Measurements from ENCODE around the gene SPDYC.
"Not testable (repeated sequence)": the region's sequence is repeated elsewhere in the genome, so short reads cannot be mapped to it uniquely, and the experiment has no call there.

Gene SPDYC

DNA sequence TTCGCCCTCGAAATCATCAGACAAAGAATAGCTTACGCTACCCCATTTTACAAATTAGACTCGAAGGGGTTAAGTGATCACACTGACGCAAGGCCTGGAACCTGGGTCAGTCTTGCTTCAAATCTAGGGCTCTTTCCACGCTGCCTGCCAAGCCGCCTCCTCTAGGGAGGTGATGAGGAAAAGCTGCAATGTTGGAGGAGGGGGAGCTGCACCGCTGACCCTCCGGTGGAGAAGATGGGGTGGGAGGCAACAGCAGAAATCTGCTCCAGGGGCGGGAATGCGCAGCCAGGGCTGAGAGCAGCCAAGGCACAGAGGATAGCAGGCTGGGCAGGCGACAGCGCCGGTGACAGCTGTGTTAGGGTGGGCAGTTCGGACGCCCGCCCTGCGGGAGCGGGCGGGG lies 36.3 kb upstream of the SPDYC start:
- DNase-seq (ENCODE audit: low read depth in 1 of 2, low spot score in 1 of 2) = no peak

DNA sequence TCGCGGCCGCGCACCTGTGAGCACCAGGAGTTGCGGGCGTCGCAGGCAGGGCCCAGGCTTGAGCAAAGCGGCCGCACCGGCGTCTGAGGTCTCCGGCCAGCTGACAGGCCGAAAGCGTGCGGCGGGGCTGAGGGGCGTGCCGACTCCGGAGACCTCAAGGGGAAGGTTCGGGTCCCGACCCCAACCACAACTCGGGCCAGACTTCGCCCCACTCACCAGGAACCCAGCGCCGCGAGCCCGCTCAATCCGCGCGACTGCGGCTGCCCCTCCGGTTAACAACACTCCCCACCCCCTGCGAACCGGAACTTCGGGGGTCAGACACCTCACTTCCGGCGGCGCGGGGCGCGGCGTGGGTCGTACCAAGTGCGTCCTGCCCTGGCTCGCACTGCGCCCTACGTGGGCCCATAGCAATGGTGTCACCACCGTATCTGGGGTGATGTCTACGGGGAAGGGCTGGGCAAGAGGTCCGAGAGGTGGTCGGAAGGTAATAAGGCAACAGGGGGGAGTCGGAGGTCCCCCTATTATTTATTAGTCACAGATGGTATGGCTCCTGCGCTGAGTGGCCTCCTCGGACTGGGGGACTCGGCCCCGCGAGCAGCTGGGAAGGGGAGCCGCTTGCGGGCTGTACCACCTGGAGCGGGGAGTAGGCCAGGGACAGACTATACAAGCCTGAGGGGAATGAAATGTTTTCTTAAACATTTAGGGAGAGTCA lies 35.6 kb upstream of the SPDYC start, which contains the start of gene SYVN1:
TSS of gene SYVN1 (minus strand) at position 280 of the 712 bp plus-strand sequence. CDS start 918 bp downstream, outside the sequence.
- peak; percentile 90 for DNase-seq (ENCODE audit: low read depth in 1 of 2, low spot score in 1 of 2)

DNA sequence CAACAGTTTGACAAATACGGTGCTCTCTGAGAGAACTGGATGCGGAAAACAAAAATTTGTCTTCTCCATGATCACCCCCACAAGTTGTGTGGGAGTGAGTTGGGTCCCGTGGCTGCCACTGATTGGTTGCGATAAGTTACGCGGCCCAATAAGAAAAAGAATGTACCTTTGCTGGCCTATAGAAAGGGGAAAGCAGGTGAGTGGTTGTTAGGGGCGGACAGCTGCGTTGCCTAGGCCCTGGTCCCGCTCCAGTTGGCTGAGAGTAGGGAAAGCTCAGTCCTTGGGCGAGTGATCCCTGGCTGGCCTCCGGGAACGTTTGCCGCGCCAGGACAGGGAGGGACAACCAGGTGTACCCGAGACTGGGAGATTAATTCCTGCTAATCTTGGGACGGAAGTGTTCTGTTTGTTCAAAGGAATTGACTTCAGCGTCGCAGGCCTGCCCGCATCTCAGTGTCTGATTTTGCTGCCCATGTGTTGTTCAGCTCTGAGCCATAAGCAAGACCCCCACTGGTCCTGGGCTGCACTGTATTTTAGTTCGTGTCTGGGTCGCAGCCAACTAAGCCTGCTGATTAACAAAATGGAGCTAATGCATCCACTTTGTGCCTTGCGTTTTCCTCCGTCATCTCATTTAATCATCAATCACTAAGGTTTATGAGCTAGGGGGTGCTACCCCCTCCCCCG lies 34.9 kb upstream of the SPDYC start:
- DNase-seq (ENCODE audit: low read depth in 1 of 2, low spot score in 1 of 2) = peak in 1 of 2 donors; percentile 85

- DNase-seq (ENCODE audit: low read depth in 1 of 2, low spot score in 1 of 2) = no peak
These were observed 34.3 kb upstream of the SPDYC start for GRCh38 chr11:65135633-65136145.

- no peak for DNase-seq (ENCODE audit: low read depth in 1 of 2, low spot score in 1 of 2)
These were observed 33.4 kb upstream of the SPDYC start for GRCh38 chr11:65136515-65137096.

GRCh38 chr11:65141896-65142494 lies 28.0 kb upstream of the SPDYC start:
- DNase-seq (ENCODE audit: low read depth in 1 of 2, low spot score in 1 of 2) = no peak

- DNase-seq (ENCODE audit: low read depth in 1 of 2, low spot score in 1 of 2) = no peak
These were observed 22.5 kb upstream of the SPDYC start for GRCh38 chr11:65147352-65148075.

DNA sequence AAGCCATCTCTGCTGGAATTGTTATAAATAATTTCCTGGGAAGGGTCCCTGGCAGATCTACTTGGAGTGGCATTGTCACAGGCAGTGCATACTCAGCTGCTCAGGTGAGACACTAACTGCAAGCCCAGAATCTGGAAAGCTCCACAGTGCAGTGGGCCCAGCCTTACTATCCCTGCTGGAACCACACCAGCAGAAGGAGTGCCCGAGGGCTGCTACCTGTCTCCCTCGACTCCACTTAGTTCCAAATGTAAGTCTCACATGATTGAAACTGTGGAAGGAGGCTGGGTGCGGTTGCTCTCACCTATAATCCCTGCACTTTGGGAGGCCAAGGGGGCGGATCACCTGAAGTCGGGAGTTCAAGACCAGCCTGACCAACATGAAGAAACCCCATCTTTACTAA lies 21.4 kb upstream of the SPDYC start:
- DNase-seq (ENCODE audit: low read depth in 1 of 2, low spot score in 1 of 2) = no peak

GRCh38 chr11:65150131-65150508 lies 19.9 kb upstream of the SPDYC start:
- DNase-seq (ENCODE audit: low read depth in 1 of 2, low spot score in 1 of 2) = not testable (repeated sequence)

DNA sequence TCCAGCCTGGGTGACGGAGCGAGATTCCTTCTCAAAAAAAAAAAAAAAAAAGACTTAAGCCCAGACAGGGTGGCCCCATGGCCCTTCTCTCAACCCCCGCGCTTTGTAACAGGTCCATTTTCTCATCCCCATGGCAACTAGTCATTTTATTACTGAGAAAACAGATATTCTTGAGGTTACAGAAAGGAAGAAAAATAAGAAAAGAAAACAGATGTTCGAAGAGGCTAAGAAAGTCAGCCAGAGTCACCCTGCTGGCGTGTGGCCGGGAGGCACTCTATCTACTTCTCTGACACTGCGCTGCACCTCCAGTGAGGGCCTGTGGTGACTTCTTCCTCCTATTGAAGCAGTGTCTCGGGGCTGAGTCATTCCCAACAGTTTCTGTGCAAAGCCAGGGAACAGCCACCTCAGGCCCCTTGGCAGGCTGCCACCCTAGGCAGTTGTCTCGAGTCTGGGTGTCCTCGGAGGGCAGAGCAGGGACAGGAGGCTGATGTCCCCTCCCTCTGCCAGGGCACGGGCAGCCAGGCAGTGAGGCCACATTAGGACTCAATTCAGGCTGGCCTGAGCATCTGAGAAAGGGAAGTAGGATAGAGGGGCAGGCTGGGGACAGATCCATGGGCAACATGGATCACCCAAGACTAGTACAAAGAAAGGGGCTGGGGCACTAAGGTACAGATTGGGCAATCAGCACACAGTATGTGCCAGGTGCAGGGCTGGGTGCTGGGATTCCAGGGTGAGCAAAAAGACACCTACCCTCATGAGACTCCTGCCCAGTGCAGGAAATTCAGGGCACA lies 19.3 kb upstream of the SPDYC start:
- DNase-seq (ENCODE audit: low read depth in 1 of 2, low spot score in 1 of 2) = no peak

DNA sequence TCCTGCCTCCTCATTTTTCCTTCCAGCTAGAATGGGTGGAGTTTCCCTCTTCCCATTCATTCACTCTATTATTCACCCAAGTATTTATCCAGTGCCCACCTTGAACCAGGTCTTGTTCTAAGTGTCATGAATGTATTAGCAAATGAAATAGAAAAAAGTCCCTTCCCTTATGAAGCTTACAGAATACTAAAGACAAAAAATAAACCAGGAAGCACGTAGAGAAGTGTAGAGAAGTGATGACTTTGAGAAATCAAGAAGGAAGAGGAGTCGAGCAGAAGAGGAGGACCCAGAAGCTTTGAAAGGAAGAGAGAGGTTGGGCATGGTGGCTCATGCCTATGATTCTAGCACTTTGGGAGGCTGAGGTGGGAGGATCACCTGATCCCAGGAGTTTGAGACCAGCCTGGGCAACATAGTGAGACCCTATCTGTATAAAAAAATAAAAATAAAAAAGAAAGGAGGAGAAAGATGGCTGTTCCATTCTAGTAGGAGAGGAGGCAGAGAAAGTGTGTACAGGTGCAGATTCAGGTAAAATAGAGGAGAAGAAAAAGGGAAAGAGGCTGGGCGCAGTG lies 18.6 kb upstream of the SPDYC start:
- DNase-seq (ENCODE audit: low read depth in 1 of 2, low spot score in 1 of 2) = no peak

DNA sequence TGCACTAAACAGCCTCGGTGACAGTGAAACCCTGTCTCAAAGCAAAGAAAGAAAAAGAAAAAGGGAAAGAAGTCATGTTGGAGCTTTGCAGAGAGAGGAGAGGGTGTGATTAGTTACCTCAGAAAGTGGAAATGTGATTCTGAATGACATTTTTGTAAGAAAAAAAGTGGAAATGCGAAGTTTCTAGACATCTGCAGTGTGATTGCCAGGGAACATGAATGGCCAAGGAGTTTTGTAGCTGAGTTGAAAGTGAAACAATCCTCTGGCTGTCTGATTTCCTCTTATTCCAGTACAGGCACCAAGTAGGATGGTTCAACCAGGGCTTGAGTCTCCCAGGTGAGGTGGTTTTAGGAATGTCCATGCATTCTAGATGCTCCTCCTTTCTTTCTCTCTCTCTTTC lies 17.9 kb upstream of the SPDYC start:
- no peak for DNase-seq (ENCODE audit: low read depth in 1 of 2, low spot score in 1 of 2)

GRCh38 chr11:65156256-65156655 lies 13.8 kb upstream of the SPDYC start:
- DNase-seq (ENCODE audit: low read depth in 1 of 2, low spot score in 1 of 2) = no peak

GRCh38 chr11:65156926-65157325 lies 13.1 kb upstream of the SPDYC start:
- no peak for DNase-seq (ENCODE audit: low read depth in 1 of 2, low spot score in 1 of 2)

DNA sequence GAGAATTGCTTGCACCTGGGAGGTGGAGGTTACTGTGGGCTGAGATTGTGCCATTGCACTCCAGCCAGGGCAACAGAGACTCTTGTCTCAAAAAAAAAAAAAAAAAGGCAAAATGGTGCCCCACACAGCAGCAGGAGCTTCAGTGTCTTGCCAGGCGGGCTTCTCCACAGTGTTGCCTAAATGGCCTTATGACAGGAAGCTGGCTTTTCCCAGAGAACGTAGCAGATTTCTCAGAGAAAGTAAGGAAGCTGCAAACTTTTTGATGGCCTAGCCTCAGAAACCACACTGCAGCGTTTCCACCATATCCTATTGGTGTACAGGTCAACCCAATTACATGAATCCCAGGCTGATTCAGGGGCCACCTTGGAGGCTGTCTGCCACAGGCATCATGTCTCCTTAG lies 12.7 kb upstream of the SPDYC start:
- DNase-seq (ENCODE audit: low read depth in 1 of 2, low spot score in 1 of 2) = no peak

DNA sequence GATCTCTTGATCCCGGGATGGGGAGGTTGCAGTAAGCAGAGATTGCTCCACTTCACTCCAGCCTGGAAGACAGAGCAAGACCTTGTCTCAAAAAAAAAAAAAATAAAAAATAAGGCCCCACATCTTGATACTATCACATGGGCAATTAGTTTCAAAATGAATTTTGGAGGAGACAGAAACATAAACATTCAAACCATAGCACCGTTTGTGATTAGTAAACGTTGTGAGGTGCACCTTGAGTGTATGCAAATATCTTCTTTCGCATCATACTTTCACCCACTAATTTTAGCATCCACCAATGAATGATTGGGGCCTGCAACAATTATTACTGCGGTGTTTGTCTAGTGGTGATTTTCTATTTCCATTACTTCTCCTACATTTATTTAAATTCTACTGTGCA lies 11.0 kb upstream of the SPDYC start:
- no peak for DNase-seq (ENCODE audit: low read depth in 1 of 2, low spot score in 1 of 2)

GRCh38 chr11:65160643-65161042 lies 9.4 kb upstream of the SPDYC start:
- no peak for DNase-seq (ENCODE audit: low read depth in 1 of 2, low spot score in 1 of 2)

DNA sequence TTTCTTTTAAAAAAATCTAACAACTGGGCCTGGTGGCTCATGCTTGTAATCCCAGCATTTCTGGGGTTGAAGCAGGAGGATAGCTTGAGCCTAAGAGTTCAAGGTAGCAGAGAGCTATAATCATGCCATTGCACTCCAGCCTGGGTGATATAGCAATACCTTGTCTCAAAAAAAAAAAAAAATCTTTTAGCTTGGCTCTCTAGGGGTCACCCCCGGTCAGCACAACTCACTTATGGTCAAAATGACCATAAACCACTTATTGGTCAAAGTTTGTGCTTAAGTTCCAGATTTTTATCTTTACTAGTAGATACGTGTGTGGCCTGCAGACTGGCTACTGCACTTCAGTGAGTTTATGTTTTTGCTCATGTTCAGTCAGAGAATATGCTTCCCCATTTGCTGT lies 6.3 kb upstream of the SPDYC start:
- DNase-seq (ENCODE audit: low read depth in 1 of 2, low spot score in 1 of 2) = no peak

GRCh38 chr11:65165410-65166317 lies 4.4 kb upstream of the SPDYC start:
- no peak for DNase-seq (ENCODE audit: low read depth in 1 of 2, low spot score in 1 of 2)

All from activated CD4-positive, alpha-beta T cell treated with anti-CD3 and anti-CD28 coated beads, Interleukin-2, amount 50 U/mL, for 24 hours (primary cell).